HG03460 (cell line): ENCODE measurements around the gene TCF23.
"Not testable (repeated sequence)": the region's sequence is repeated elsewhere in the genome, so short reads cannot be mapped to it uniquely, and the experiment has no call there.

Source experiments
- ATAC-seq: cut with Tn5 transposase; IDR thresholded peaks from one replicate; pipeline ENCODE4 v1.9.1; 2021; ENCODE audit not compliant: unreplicated experiment

Gene TCF23

GRCh38 chr2:27148801-27149439 lies at the start of gene TCF23:
TCF23 (plus strand) TSS chr2:27149004; CDS start chr2:27149134, 130 bp downstream.
- ATAC-seq, result no peak

DNA sequence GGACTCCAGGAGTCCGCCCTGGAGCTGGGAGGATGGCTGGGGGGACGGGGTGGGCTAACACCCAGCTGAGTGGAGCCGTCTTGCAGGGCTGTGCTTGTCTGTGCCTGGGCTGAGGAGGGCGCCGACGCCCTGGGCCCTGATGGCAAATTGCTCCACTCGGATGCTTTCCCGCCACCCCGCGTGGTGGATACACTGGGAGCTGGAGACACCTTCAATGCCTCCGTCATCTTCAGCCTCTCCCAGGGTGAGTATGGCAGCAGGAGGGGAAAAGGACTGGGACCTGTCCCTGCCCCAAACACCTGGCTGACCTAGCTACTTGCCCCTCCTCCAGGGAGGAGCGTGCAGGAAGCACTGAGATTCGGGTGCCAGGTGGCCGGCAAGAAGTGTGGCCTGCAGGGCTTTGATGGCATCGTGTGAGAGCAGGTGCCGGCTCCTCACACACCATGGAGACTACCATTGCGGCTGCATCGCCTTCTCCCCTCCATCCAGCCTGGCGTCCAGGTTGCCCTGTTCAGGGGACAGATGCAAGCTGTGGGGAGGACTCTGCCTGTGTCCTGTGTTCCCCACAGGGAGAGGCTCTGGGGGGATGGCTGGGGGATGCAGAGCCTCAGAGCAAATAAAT lies 49.4 kb upstream of the TCF23 start:
- ATAC-seq, result no peak

DNA sequence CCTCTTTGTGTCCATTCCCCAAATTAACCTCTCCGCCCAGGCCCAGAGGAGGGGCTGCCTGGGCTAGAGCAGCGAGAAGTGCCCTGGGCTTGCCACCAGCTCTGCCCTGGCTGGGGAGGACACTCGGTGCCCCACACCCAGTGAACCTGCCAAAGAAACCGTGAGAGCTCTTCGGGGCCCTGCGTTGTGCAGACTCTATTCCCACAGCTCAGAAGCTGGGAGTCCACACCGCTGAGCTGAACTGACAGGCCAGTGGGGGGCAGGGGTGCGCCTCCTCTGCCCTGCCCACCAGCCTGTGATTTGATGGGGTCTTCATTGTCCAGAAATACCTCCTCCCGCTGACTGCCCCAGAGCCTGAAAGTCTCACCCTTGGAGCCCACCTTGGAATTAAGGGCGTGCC lies 48.8 kb upstream of the TCF23 start:
- no peak for ATAC-seq

- ATAC-seq, result no peak
Observed at GRCh38 chr2:27102329-27102728, 46.5 kb upstream of the TCF23 start.

DNA sequence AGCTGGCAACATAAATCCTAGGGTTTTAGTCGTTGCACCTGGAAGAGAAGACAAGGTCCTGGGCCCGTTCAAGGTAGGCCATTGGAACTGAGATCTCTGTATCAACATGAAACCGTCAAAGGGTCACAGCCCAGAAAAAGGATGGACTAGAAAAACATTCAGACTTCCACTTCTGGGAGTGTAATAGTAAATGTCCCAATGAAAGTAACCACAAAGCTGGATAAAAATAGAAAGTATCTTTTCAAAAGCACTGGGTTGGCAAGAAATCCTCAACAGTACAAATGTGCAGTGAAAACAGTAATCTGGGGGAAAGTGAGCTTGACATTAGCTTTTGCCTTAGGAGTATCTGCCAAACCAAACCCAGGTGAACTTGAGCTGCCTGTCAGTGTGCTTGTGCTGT lies 42.8 kb upstream of the TCF23 start:
- no peak for ATAC-seq

GRCh38 chr2:27108221-27108620 lies 40.6 kb upstream of the TCF23 start:
- ATAC-seq, result no peak

DNA sequence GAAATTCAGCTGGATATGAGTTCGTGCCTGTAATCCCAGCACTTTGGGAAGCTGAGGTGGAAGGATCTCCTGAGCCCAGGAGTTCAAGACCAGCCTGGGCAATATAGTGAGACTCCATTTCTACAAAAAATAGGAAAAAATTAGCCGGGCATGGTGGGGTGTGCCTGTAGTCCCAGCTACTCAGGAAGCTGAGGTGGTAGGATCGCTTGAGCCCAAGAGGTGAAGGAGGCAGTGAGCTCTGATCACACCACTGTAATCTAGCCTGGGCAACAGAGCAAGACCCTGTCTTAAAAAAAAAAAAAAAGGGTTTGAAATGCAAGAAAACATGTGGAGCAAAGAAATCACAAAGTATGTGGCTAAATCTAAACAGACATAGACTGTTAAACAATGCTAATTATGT lies 39.7 kb upstream of the TCF23 start:
- ATAC-seq, result no peak

- not testable (repeated sequence) for ATAC-seq
Observed at GRCh38 chr2:27110603-27111352, 38.0 kb upstream of the TCF23 start.

DNA sequence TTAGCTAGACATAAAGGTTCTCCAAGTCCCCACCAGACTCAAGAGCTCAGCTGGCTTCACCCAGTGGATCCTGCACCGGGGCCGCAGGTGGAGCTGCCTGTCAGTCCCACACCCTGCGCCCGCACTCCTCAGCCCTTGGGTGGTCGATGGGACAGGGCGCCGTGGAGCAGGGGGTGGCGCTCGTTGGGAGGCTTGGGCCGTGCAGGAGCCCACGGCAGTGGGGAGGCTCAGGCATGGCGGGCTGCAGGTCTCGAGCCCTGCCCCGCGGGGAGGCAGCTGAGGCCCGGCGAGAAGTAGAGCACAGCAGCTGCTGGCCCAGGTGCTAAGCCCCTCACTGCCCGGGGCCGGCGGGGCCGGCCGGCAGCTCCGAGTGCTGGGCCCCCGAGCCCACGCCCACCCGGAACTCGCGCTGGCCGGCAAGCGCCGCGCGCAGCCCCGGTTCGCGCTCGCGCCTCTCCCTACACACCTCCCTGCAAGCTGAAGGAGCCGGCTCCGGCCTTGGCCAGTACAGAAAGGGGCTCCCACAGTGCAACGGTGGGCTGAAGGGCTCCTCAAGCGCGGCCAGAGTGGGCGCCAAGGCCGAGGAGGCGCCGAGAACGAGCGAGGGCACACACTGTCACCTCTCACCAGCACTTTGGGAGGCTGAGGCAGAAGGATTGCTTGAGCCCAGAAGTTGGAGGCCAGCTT lies 37.3 kb upstream of the TCF23 start:
- not testable (repeated sequence) for ATAC-seq

DNA sequence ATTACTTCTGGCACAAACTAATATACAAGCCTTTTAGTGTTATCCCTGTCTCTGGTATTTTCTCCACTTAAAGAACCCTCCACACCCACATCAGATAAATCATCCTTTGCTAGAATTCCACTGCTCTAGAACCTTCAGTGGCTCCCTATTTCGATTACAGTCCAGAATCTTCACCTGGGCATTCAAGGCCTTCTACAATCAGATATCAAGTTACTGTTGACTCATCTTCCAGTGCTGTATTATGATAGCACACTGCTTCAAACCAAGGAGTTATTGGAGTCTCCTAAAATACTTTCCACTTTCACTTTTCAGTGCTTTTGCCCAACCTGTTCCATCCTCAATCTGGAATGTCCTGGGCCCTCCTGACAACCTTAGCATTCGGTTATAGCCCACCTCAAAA lies 33.3 kb upstream of the TCF23 start:
- ATAC-seq, result no peak

GRCh38 chr2:27117995-27118524 lies 30.7 kb upstream of the TCF23 start:
- no peak for ATAC-seq

GRCh38 chr2:27118525-27119329 lies 30.1 kb upstream of the TCF23 start, which contains the start of gene CGREF1:
CGREF1 (minus strand) TSS chr2:27119128; CDS start chr2:27104366, 14,762 bp downstream.
- no peak for ATAC-seq

GRCh38 chr2:27119330-27119670 lies 29.5 kb upstream of the TCF23 start:
- ATAC-seq, result not testable (repeated sequence)

- no peak for ATAC-seq
Observed at GRCh38 chr2:27121906-27122305, 26.9 kb upstream of the TCF23 start.

GRCh38 chr2:27122791-27123190 lies 26.0 kb upstream of the TCF23 start:
- no peak for ATAC-seq

GRCh38 chr2:27123302-27124150 lies 25.3 kb upstream of the TCF23 start, which contains the start of gene ABHD1:
ABHD1 (plus strand) TSS chr2:27123815; CDS start chr2:27123949, 134 bp downstream.
- ATAC-seq, result no peak

DNA sequence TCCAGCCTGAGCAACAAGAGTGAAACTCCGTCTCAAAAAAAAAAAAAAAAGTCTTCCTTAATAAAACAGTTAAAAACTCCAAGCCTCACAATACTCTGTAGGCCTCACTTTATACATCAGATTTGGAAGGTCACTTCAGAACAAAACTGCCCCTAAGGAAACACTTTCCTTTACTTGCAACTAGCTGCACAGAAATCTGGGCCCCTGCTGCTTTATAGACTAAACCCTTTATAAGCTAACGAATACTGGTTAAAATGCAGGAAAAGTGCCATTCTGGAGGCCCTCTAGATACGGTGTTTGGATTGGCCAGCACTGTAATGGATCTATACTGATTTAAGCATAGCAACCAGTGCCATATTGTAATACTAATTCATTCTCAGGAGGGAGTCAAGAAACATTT lies 23.7 kb upstream of the TCF23 start:
- no peak for ATAC-seq

DNA sequence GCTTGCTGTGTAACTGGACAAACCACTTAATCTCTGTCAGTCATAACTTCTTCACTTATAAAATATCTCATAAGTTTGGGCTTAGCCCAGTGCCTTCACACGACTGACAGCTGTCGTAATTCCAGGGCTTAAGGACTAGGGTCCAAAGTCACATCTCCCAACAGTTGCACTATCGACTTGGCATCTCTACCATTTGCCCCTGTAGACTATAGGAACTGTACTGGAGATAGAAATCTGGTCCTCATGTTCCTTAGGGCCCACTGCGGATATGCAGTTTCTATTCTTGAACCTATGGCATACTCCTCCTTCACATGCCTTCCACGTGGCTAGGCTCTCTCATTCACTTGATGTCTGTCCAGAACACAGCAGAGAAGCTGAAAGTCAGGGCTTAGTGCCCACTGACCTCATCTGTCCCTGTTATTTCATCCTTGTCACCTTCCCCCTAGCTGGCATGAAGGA lies 22.5 kb upstream of the TCF23 start:
- ATAC-seq, result no peak

GRCh38 chr2:27127883-27128667 lies 20.7 kb upstream of the TCF23 start:
- no peak for ATAC-seq
